Hepatocyte (in vitro differentiated cells): ENCODE data around the gene SLCO3A1. TPM values are rescaled to one million over a fixed set of nuclear protein-coding genes. Genes with fewer than 3 reads are reported as not detected.
A peak's percentile ranks its signal among the peaks of the same experiment; 100 is the strongest.

Experiments used
- DNase-seq: peaks from one replicate; pipeline ENCODE4 v3.0.0-alpha.2; 2016; ENCODE audit warnings: low spot score
- H2AFZ ChIP-seq: fragments of 200-600 bp; sonication (generic); 2 replicates; pipeline ENCODE4 v1.6.0; 2016; ENCODE audit warnings: antibody characterized with exemption, mild to moderate bottlenecking
- H3K27ac ChIP-seq: fragments of 200-600 bp; sonication (generic); 2 replicates; pipeline ENCODE4 v1.5.1; 2016; ENCODE audit warnings: mild to moderate bottlenecking
- H3K27me3 ChIP-seq: fragments of 200-600 bp; sonication (generic); 2 replicates; pipeline ENCODE4 v1.6.1; 2016
- H3K36me3 ChIP-seq: fragments of 200-600 bp; sonication (generic); replicated peaks from 2 replicates; pipeline ENCODE4 v1.5.1; 2016; ENCODE audit warnings: low read depth; ENCODE audit not compliant: insufficient read depth
- H3K4me1 ChIP-seq: fragments of 200-600 bp; sonication (generic); 2 replicates; pipeline ENCODE4 v1.5.1; 2016; ENCODE audit warnings: mild to moderate bottlenecking, moderate library complexity; ENCODE audit not compliant: insufficient read depth
- H3K4me2 ChIP-seq: fragments of 200-600 bp; sonication (generic); 2 replicates; pipeline ENCODE4 v1.6.0; 2016
- H3K4me3 ChIP-seq: fragments of 200-600 bp; sonication (generic); 2 replicates; pipeline ENCODE4 v1.5.1; 2016; ENCODE audit warnings: mild to moderate bottlenecking
- H3K79me2 ChIP-seq: fragments of 200-600 bp; sonication (generic); 2 replicates; pipeline ENCODE4 v1.6.0; 2017; ENCODE audit warnings: mild to moderate bottlenecking
- H3K9me2 ChIP-seq: fragments of 200-600 bp; sonication (generic); replicated peaks from 2 replicates; pipeline ENCODE4 v1.6.0; 2017; ENCODE audit warnings: mild to moderate bottlenecking; ENCODE audit not compliant: insufficient read depth
- H3K9me3 ChIP-seq: fragments of 200-600 bp; sonication (generic); 2 replicates; pipeline ENCODE4 v1.5.1; 2016; ENCODE audit warnings: low read depth, mild to moderate bottlenecking
- H4K20me1 ChIP-seq: fragments of 200-600 bp; sonication (generic); 2 replicates; pipeline ENCODE4 v1.6.0; 2016; ENCODE audit warnings: mild to moderate bottlenecking; ENCODE audit not compliant: insufficient read depth, poor library complexity, severe bottlenecking
- EZH2 ChIP-seq: fragments of 200-600 bp; sonication (generic); IDR thresholded peaks from 2 replicates; pipeline ENCODE4 v1.6.1; 2016; ENCODE audit warnings: antibody characterized with exemption, mild to moderate bottlenecking, borderline replicate concordance
- EZH2phosphoT487 ChIP-seq: fragments of 200-600 bp; sonication (generic); IDR thresholded peaks from one replicate; pipeline ENCODE4 v1.6.1; 2018; ENCODE audit warnings: antibody characterized with exemption, mild to moderate bottlenecking, low read depth, moderate library complexity; ENCODE audit not compliant: unreplicated experiment, severe bottlenecking
- WGBS: methylation state at CpG from one replicate; pipeline ENCODE4 v1.1.6; 2016; ENCODE audit warnings: low lambda C conversion rate; ENCODE audit errors: missing lambda C conversion rate; 5-methylcytosine and 5-hydroxymethylcytosine counted together
- polyA plus RNA-seq: library from polyadenylated mRNA; unstranded; fragments of >200 nt; fragmentation: Nextera tagmentation; extraction: Ambion mirVana; gene quantifications from 2 replicates; pipeline ENCODE4 v1.2.1, GENCODE V29; 2016
- total RNA-seq: library from RNA; depleted of rRNA; stranded (reverse); fragments of >200 nt; gene quantifications from 2 replicates; pipeline ENCODE4 v1.2.3, GENCODE V29; 2014
- TF ChIP-seq, protein P1 (sequence below): fragments of 200-600 bp; sonication (generic); IDR thresholded peaks from 2 replicates; pipeline ENCODE4 v1.5.1; 2016; ENCODE audit warnings: antibody characterized with exemption, mild to moderate bottlenecking; ENCODE audit not compliant: poor library complexity

Gene SLCO3A1
- total and polyA plus RNA-seq, 2 experiments from 2014 or later = 1.3 to 5.4 TPM

DNA sequence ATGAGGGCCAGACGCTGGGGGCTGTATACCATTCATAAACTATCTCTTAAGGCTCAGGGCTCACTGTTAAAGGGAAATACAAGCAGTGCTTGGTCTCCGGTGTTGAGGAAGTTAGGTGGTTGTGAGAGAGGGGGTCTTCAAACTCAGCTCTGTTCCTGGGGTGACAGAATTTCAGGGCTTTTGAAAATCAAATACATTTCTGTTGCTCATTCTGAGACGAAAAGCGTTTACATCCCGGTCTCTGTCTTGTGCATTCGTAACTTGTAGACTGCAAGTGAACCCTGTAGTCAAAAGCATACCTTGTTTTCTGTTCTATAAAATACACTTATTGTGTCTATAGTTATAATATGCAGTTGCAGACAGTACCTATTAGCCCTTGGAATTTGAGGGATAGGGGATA lies 1.7 kb downstream of the SLCO3A1 start:
- H3K9me3 ChIP-seq = no peaks in the 10 kb centered on the region
- H3K27ac ChIP-seq = no peak overlapping the region
- no peaks in the 10 kb centered on the region for H3K4me1 ChIP-seq
- DNase-seq = no peak
- no peaks in the 10 kb centered on the region for H3K9me2 ChIP-seq
- H4K20me1 ChIP-seq = no peaks in the 10 kb centered on the region
- no peaks in the 10 kb centered on the region for H3K36me3 ChIP-seq
- H3K79me2 ChIP-seq = no peaks in the 10 kb centered on the region
- TF ChIP-seq, protein P1, sequence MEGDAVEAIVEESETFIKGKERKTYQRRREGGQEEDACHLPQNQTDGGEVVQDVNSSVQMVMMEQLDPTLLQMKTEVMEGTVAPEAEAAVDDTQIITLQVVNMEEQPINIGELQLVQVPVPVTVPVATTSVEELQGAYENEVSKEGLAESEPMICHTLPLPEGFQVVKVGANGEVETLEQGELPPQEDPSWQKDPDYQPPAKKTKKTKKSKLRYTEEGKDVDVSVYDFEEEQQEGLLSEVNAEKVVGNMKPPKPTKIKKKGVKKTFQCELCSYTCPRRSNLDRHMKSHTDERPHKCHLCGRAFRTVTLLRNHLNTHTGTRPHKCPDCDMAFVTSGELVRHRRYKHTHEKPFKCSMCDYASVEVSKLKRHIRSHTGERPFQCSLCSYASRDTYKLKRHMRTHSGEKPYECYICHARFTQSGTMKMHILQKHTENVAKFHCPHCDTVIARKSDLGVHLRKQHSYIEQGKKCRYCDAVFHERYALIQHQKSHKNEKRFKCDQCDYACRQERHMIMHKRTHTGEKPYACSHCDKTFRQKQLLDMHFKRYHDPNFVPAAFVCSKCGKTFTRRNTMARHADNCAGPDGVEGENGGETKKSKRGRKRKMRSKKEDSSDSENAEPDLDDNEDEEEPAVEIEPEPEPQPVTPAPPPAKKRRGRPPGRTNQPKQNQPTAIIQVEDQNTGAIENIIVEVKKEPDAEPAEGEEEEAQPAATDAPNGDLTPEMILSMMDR = no peak
- TF ChIP-seq EZH2 (no peak), EZH2phosphoT487 (no peak)
- H2AFZ ChIP-seq = no peak overlapping the region
- H3K4me2 ChIP-seq = peak overlapping the region; percentile 96
- no peak overlapping the region for H3K4me3 ChIP-seq
- 85% methylated on average over 6 of the region's 6 CpGs for WGBS
- H3K27me3 ChIP-seq = peaks cover 42% of the 10 kb centered on the region

DNA sequence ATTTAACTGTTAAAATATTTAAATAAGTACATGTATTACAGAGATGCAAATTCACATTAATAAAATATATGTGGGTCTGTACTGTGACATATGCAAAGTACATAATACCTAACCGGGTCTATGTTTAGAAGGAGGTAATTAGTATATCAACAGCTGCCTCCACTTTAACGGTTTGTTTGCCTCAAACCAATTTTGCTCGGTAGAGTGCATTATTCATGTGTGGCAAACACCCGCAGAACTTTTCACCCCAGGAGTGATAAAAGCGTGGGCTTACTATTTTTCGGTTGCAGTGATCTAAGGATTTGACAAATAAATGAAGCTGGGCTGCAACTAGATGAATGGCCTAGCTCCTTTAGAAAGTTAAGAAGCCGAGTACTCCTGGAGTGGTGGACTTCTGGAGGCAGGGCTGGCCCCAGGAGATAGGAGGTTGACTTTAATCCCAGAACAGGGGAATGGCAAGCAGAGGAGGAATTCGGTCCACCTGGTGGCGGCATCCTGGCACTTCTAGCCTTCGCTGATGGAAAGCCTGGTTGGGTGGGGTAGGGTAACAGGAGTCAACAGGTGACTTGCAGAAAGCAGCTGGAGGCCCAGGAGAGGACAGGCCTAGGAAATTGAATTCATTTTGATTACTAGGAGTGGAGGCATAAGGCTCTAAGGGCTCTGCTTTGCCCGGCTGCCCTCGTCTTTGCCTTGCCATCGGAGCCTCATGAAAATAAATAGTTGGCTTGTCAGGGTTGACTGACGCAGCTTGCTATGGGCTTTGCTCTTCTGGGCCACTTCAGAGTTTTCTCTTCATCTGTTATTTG lies 2.4 kb downstream of the SLCO3A1 start:
- Histone ChIP-seq H3K4me3 (no peak overlapping the region), H3K9me3 (no peaks in the 10 kb centered on the region), H2AFZ (no peak overlapping the region), H3K27ac (no peak overlapping the region), H3K4me1 (no peaks in the 10 kb centered on the region), H3K79me2 (no peaks in the 10 kb centered on the region), H3K4me2 (no peak overlapping the region), H3K27me3 (peaks cover 42% of the 10 kb centered on the region), H3K36me3 (no peaks in the 10 kb centered on the region), H4K20me1 (no peaks in the 10 kb centered on the region), H3K9me2 (no peaks in the 10 kb centered on the region)
- DNase-seq = peak; percentile 11
- no peak for TF ChIP-seq EZH2
- TF ChIP-seq, protein P1 = peak; percentile 6
- WGBS = 71% methylated on average over 14 of the region's 14 CpGs

DNA sequence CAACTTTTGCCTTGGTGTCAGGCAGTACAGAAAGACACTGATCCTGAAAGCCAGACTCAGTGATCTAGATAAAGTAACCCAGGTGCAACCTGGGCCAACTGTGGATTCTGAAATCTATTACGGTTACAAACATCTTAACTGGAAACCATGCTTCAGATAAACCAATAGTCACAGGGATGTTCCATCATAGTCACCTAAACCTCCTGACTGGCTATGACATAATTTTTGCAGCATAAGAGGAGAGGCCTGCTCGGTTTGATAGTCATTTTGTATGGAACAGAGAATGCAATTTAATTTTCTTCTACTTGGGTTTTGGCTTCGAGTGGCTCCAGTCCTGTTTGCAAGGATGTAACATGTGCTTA lies 3.7 kb downstream of the SLCO3A1 start:
- H3K27ac ChIP-seq = no peak overlapping the region
- no peaks in the 10 kb centered on the region for H3K9me2 ChIP-seq
- H3K4me1 ChIP-seq = no peaks in the 10 kb centered on the region
- H3K79me2 ChIP-seq = no peaks in the 10 kb centered on the region
- H3K27me3 ChIP-seq = peaks cover 34% of the 10 kb centered on the region
- H3K36me3 ChIP-seq = no peaks in the 10 kb centered on the region
- TF ChIP-seq EZH2 (no peak), EZH2phosphoT487 (no peak)
- TF ChIP-seq, protein P1 = no peak
- WGBS = 92% methylated on average over 3 of the region's 3 CpGs
- no peak overlapping the region for H3K4me2 ChIP-seq
- H4K20me1 ChIP-seq = no peaks in the 10 kb centered on the region
- no peaks in the 10 kb centered on the region for H3K9me3 ChIP-seq
- no peak overlapping the region for H2AFZ ChIP-seq
- DNase-seq = no peak
- H3K4me3 ChIP-seq = no peak overlapping the region
